Left renal pelvis (tissue), 4 donors: ENCODE results near the gene SORT1. TPM values are rescaled to one million over a fixed set of nuclear protein-coding genes. Genes with fewer than 3 reads are reported as not detected.
"Not testable (repeated sequence)": the region's sequence is repeated elsewhere in the genome, so short reads cannot be mapped to it uniquely, and the experiment has no call there.

Experiments
- DNase-seq, 4 donors: peaks; one replicate each; pipeline ENCODE4 v3.0.0-alpha.2; 2013; ENCODE audit warnings: low read depth in 4 of 4, low spot score in 3 of 4
- polyA plus RNA-seq, 4 donors: library from polyadenylated mRNA; unstranded; fragments of 120-200 nt; gene quantifications; one replicate each; pipeline ENCODE4 v1.2.1, GENCODE V29; 2013; ENCODE audit not compliant: insufficient read length in 4 of 4

The SORT1 gene
- polyA plus RNA-seq, 4 donors, result 25.7 to 63.4 (median 58.9) TPM

- no peak for DNase-seq
Measured at GRCh38 chr1:109383854-109384253, 13.9 kb downstream of the SORT1 start.

- no peak for DNase-seq
Measured at GRCh38 chr1:109383087-109383779, 14.5 kb downstream of the SORT1 start.

DNA sequence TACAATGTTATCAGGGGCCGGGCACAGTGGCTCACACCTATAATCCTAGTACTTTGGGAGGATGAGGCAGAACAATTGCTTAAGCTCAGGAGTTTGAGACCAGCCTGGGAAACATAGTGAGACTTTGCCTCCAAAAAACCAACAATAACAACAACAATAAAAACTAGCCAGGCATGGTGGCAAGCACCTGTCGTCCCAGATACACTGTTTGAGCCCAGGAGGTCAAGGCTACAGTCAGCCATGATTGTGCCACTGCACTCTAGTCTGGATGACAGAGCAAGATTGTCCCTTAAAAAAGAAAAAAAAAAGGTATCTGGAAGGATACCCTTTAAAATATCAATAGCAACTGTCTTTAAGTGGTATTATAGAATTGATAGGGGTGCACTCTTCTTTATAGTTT is 16.1 kb downstream of the SORT1 start:
- no peak for DNase-seq

- DNase-seq, result no peak
Measured at GRCh38 chr1:109379907-109380306, 17.8 kb downstream of the SORT1 start.

DNA sequence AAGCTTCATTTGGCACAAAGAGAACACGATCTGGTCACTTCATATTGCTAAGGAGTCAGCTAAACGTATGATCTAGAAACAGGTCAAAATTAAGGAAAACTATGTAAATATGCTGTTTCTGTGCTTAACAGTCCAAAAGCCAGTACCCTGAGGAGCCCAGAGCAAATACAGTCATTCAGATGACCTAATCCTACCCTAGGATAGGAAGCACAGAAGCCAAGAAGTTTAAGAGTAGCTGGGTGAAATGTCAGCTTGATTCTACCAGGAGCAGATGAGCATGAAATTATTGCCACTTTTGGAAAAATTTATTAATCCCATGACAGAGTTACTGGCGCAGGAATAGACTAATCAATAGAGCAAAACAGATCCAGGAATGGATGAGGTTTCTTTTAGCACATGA is 18.3 kb downstream of the SORT1 start:
- DNase-seq, result no peak

- DNase-seq, result no peak
Measured at GRCh38 chr1:109377698-109378097, 20.0 kb downstream of the SORT1 start.

DNA sequence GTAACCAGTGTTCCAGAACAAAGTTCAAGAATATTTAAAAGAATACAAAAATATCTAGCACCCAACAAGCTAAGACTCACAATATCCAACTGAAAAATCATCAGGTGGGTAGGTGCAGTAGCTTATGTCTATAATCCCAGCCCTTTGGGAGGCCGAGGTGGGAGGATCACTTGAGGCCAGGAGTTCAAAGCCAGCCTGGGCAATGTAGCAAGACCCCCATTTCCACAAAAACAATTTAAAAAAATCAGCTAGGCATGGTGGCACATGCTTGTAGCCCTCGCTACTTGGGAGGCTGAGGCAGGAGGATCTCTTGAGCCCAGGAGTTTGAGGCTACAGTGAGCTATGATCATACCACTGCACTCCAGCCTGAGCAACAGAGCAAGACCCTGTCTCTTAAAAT is 24.0 kb downstream of the SORT1 start:
- DNase-seq, result not testable (repeated sequence)

DNA sequence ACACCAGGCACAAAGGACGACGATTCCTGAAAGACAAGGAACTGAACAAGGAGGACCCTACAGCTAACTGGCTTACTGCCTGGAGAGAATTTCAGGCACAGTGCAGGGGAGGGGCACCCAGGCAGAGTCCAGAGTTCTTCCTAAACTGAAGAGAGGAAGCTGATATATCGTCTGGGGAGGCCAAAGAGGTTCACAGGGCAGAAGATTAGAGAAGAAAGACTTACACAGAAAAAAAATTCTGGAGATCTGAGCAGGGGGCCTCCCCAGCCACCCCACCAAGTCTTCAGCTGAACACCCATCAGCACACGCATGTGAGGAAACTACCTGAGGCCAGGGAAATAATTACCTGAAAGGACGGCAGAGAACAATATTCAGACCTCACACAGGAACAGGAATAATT is 24.6 kb downstream of the SORT1 start:
- DNase-seq, result no peak

GRCh38 chr1:109372281-109372680 is 25.4 kb downstream of the SORT1 start:
- no peak for DNase-seq

GRCh38 chr1:109371341-109371739 is 26.4 kb downstream of the SORT1 start:
- DNase-seq, result no peak

GRCh38 chr1:109370712-109371340 is 26.9 kb downstream of the SORT1 start:
- no peak for DNase-seq

- no peak for DNase-seq
Measured at GRCh38 chr1:109369167-109369746, 28.5 kb downstream of the SORT1 start.

GRCh38 chr1:109368464-109368863 is 29.3 kb downstream of the SORT1 start:
- no peak for DNase-seq

DNA sequence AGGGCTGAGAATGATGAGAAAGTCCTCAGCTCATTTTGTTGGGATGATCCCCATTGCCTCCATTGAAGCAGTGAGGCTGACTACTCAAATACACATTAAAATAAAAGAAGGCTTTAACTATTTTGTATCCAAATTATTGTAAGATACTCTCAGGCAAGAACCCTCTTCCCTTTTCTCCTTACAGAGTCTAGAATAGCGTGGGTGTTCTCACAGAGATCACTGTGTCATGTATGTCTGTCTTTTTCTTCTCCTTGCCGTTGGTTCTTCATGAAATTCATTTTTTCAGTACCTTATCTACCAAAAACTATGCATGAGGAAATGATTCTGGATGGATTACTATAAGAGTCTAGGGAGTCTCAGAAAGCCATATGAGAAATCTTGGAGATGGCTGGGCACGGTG is 30.1 kb downstream of the SORT1 start:
- DNase-seq, result no peak

DNA sequence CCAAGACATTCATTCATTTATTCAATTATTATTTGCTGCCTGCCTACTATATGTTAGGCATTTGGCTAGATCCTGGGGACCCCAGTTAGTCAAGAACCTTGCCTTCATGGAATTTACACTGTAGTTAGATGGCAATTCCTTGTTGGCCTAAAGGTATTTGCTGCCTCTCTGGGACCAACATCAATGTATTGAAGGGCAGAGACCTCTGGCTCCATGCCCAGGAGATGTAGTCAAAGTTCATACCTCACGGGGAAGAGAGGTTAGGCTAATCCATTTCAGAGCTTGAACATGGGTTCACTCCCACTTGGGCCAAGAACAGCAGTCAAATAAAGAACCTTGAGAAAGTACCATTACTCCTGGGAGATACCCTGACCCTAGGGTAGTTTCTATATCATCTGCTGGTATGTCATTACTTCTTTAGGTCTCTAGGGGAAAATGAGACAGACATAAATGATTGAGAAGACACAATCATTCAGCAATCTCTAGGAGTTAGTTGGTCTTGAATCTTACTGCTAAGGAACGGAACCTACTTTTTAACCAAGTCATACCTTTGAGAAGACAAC is 32.0 kb downstream of the SORT1 start:
- no peak for DNase-seq

DNA sequence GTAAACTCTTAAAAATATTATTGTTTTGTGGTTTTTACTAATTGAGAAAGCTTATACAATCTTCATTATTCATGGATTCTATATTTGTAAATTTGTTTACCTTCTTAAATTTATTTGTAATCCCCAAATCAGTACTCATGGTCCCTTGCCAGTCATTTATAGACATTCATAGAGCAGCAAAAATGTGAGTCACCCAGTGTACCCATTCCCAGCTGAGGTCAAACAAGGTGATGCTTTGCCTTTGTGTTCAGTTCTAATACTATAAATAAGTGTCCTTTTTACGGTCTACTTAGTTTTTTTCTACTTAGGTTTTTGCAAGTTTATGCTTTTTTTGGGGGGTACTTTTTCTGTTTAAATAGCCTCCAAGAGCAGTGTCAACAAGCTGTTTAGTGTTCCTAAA is 36.1 kb downstream of the SORT1 start:
- no peak for DNase-seq

GRCh38 chr1:109361069-109361468 is 36.6 kb downstream of the SORT1 start:
- no peak for DNase-seq

GRCh38 chr1:109357616-109358015 is 40.1 kb downstream of the SORT1 start:
- no peak for DNase-seq

DNA sequence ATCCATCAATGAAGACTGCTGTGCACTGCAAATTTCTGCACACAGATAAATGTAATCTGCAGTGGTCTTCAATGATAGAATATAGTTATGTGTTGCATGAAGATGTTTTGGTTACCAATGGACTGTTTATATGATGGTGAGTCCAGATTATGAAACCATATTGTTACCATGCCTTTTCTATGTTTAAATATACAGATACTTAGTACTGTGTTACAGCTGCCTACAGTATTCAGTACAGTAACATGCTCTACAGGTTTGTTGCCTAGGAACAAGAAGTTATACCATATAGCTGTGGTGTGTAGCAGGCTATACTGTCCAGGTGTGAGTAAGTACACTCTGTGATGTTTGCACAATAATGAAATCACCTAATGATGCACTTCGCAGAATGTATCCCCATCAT is 40.8 kb downstream of the SORT1 start:
- no peak for DNase-seq

- DNase-seq, result no peak
Measured at GRCh38 chr1:109356505-109356904, 41.2 kb downstream of the SORT1 start.

- no peak for DNase-seq
Measured at GRCh38 chr1:109354929-109355328, 42.8 kb downstream of the SORT1 start.

- no peak for DNase-seq
Measured at GRCh38 chr1:109351457-109351856, 46.3 kb downstream of the SORT1 start.
